ENCODE data around the gene HBB.

The HBB gene

GRCh38 chr11:5232176-5232575 lies 5.3 kb upstream of the HBB start:
- TF ChIP-seq CTCF (IDR thresholded peaks at IDR 0.05; ENCODE audit: low read depth, low read length), result no peak
- no peak overlapping the region for H3K4me3 ChIP-seq (ENCODE audit: low read depth, low read length)

GRCh38 chr11:5231111-5231510 lies 4.2 kb upstream of the HBB start:
- H3K4me3 ChIP-seq (ENCODE audit: low read depth, low read length), result no peak overlapping the region
- no peak for TF ChIP-seq CTCF (IDR thresholded peaks at IDR 0.05; ENCODE audit: low read depth, low read length)

GRCh38 chr11:5230266-5230665 lies 3.4 kb upstream of the HBB start:
- no peak overlapping the region for H3K4me3 ChIP-seq (ENCODE audit: low read depth, low read length)
- TF ChIP-seq CTCF (IDR thresholded peaks at IDR 0.05; ENCODE audit: low read depth, low read length), result no peak

- TF ChIP-seq CTCF (IDR thresholded peaks at IDR 0.05; ENCODE audit: low read depth, low read length), result no peak
- H3K4me3 ChIP-seq (ENCODE audit: low read depth, low read length), result no peak overlapping the region
These were observed 2.9 kb upstream of the HBB start for GRCh38 chr11:5229796-5230195.

- no peak overlapping the region for H3K4me3 ChIP-seq (ENCODE audit: low read depth, low read length)
- TF ChIP-seq CTCF (IDR thresholded peaks at IDR 0.05; ENCODE audit: low read depth, low read length), result no peak
These were observed 2.5 kb upstream of the HBB start for GRCh38 chr11:5229356-5229755.

- H3K4me3 ChIP-seq (ENCODE audit: low read depth, low read length), result no peak overlapping the region
- no peak for TF ChIP-seq CTCF (IDR thresholded peaks at IDR 0.05; ENCODE audit: low read depth, low read length)
These were observed 1.3 kb upstream of the HBB start for GRCh38 chr11:5228124-5228523.

GRCh38 chr11:5227681-5228080 lies 810 bp upstream of the HBB start:
- no peak for TF ChIP-seq CTCF (IDR thresholded peaks at IDR 0.05; ENCODE audit: low read depth, low read length)
- H3K4me3 ChIP-seq (ENCODE audit: low read depth, low read length), result no peak overlapping the region
